ENCODE measurements around the gene CCDC102A.
"Not testable (repeated sequence)": the region's sequence is repeated elsewhere in the genome, so short reads cannot be mapped to it uniquely, and the experiment has no call there.

The CCDC102A gene

DNA sequence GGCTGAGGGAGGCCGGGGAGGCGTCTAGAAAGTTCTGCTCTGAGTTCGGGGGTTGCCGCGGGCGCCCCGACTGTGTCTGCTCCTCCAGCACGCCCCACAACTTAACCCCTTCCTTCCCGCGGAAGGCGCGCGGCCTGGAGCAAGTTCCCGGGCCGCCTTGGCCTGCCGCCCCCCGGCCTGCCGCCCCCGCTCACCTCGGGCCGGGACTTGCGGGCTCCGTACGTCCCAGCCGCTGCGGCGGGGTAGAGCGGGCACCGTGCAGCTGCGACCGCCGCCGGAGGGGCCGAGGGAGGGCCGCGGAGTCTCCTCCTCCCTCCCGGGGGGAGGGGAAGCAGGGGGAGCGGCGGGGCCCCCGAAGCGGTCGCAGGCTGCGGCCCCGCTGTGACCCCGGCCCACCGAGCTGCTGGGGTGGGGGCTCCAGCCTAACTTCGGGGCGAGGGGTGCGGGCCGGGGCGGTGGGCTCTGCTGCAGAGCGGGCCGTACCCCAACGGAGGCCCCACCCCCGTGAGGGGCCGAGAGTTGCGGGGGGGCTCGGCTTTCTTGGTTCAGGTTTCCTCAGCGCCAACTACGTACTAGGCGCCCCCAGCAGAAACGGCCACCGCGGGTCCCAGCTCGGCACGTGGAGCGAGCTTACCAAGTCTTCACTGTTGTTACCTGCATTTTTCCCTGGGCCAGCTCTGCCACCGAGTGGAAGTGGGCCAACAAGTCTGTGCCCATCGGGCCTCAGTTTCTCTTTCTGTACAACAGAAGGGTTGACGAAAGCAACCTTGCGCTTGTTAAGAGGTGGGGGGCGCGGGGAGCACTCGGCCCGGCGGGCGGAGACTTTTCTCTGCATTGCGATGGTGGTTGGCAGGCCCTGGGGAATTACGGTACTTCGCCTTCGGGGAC is at the start of gene CCDC102A:
TSS of gene CCDC102A (minus strand) at position 266 of the 888 bp plus-strand sequence. CDS start 7,394 bp downstream, outside the sequence.
- DNase-seq, result peak; percentile 67

DNA sequence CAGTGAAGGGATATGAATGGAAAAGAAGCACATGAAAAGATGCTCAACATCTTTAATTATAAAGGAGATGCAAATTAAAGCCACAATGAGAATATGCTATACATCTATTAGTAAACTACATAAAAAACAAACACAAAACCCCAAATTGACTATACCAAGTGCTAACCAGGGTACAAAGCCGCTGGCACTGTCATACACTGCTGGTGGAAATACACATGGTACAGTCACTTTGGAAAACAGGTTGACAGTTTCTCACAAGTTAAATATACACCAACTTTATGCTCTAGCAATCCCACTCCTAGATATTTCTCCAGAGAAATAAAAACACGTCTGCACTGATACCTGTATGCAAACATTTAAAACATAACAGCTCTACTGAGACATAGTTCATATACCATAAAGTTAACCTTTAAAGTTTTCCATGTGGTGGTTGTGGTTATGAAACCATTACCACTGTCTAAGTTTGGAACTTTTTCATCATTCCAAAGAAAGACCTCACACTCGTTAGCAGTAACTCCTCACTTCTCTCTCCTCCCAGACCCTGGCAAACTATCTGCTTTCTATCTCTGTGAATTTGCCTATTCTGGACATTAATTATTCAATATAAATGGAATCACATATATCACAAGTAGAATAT is 48.8 kb upstream of the CCDC102A start:
- no peak for DNase-seq

DNA sequence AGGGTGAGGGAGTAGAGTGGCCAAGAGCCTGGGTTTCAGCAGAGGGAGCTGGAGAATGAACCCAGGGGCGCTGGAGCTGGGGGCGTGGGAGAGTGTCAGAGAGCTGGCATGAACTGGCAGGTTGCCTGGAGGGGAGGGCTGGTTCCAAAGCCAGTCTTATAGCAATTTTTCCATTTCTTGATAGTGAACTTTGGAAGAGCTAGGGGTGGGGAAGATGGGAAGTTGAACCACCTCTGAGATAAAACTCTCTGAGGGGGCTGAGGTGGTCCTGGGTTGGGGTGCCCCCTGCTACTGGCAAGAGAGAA is 42.9 kb upstream of the CCDC102A start:
- DNase-seq, result no peak

GRCh38 chr16:57578521-57579360 is 42.4 kb upstream of the CCDC102A start:
- DNase-seq, result no peak

- DNase-seq, result no peak
These were observed 41.4 kb upstream of the CCDC102A start for GRCh38 chr16:57577691-57578224.

GRCh38 chr16:57577214-57577613 is 40.8 kb upstream of the CCDC102A start:
- DNase-seq, result no peak

DNA sequence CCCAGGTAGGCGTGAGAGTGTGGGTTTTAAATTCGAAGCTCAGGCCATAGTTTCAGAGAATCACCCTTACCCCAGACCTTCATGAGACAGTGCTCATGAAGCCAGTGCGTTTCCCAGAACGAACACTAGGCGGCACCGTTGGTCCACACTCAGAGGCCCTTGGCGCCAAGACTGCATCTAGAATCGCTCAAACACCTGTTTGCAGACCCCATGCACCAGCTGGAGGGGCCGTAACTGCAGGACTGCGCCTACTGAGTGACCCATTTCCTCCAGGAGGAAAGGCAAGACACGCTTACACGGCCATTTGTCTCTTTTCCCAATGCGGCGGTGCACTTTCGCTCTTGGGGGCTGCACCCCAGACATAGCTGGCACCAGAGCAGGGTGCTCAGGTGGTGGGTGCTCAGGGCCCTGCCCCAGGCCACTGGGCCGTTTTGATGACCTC is 40.1 kb upstream of the CCDC102A start:
- DNase-seq, result peak; percentile 88

DNA sequence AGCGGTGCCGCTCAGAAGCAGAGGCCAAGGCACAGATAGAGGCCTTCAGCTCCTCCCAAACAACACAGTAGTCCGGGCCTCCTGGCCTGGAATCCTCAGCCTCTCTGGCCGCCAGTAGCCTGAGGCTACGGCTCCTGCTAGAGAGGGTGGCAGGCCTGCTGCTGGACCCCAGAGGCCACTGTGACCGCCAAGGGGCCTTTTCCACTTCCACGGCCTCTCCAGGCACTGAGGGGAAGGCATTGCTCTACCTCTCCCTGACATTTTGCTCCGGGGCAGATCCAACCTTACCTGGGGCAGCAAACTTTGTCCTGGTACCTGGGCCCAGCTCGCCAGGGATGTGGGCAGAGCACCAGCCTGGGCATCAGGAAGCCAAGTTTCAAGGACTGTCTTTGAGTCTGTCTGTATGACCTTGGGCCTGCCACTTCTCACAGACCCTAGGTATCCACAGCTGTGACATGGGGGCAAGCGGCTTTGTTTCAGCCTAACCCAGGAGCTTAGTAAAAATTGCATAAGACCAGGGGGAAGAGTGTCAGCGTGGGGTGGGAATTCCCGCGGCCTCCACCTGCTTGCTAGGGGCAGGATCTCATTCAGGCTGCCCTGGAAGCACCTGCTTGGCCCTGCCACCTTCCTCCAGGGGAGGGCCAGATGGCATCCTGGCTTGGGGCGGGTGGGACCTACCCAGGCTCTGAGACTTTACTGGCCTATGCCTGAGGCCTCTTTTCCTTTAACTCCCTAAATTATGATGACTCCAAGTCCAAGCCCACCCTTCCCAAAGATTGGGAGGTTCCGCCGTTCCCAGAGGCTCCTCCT is 39.3 kb upstream of the CCDC102A start:
- DNase-seq, result no peak

DNA sequence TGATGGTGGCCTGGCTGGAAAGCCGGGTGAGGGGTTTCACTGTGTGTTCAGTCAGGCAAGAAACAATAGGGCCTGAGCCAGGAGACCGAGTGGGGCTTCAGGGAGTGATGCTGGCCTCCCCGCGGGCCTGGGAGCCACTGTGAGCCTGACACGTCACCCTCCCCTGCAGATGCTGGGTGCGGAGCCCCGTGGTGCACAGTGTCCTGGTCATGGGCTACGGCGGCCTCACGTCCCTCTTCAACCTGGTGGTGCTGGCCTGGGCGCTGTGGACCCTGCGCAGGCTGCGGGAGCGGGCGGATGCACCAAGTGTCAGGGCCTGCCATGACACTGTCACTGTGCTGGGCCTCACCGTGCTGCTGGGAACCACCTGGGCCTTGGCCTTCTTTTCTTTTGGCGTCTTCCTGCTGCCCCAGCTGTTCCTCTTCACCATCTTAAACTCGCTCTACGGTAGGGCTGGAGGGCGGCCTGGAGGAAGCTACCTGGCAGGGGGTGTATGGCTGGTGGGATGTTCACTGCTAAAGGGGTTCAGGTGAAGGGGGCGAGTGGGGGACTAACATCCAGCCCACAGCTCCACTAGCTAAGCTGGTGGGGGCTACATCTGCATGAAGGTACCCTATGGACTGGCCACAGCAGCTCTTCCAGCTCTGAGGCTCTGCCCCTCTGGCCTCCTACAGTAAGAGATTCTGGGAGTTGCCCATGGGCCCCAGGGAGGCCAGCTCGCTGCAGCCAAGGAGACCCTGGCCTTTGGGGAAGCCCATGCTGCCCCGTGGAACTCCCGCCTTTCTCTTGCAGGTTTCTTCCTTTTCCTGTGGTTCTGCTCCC is 38.5 kb upstream of the CCDC102A start:
- DNase-seq, result no peak

GRCh38 chr16:57574086-57574485 is 37.7 kb upstream of the CCDC102A start:
- DNase-seq, result no peak

DNA sequence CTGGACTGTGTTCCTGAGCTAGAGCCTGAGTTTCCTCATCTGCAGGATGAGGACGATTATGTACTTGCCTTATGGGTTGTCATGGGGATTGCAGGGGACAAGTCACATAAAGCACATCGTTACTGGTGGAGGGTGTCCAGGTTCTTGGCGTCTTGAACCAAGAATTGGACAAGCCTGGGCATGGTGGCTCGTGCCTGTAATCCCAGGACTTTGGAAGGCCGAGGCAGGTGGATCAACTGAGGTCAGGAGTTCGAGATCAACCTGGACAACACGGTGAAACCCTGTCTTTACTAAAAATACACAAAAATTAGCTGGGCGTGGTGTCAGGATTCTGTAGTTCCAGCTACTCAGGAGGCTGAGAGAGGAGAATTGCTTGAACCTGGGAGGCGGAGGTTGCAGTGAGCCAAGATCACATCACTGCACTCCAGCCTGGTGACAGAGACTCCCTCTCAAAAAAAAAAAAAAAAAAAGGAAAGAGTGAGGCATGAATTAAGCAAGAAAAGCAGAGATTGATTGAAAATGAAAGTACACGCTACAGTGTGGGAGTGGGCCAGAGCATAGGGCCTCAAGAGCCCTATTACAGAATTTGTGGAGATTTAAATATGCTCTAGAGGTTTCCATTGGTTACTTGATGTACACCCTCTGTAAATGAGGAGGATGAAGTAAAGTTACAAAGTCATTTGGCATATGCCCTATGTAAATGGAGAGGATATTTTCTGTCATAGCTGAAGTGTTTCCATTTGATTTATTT is 36.8 kb upstream of the CCDC102A start:
- no peak for DNase-seq

GRCh38 chr16:57571098-57571497 is 34.7 kb upstream of the CCDC102A start:
- no peak for DNase-seq

- DNase-seq, result no peak
These were observed 34.1 kb upstream of the CCDC102A start for GRCh38 chr16:57570301-57571070.

DNA sequence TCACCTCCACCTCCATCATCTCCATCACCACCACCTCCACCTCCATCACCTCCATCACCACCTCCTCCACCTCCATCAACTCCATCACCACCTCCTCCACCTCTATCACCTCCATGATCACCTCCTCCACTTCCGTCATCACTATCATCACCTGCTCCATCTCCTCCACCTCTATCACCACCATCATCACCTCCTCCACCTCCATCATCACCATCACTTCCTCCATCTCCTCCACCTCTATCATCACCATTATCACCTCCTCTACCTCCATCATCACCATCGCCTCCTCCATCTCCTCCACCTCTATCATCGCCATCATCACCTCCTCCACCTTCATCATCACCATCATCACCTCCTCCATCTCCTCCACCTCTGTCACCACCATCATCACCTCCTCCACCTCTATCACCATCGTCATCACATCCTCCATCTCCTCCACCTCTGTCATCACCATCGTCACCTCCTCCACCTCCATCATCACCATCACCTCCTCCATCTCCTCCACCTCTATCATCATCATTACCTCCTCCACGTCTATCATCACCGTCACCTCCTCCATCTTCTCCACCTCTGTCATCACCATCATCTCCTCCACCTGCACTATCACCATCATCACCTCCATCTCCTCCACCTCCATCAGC is 33.1 kb upstream of the CCDC102A start:
- DNase-seq, result no peak

- DNase-seq, result not testable (repeated sequence)
These were observed 32.4 kb upstream of the CCDC102A start for GRCh38 chr16:57568772-57569171.

GRCh38 chr16:57568173-57568678 is 31.9 kb upstream of the CCDC102A start:
- no peak for DNase-seq

- no peak for DNase-seq
These were observed 31.3 kb upstream of the CCDC102A start for GRCh38 chr16:57567691-57568090.

DNA sequence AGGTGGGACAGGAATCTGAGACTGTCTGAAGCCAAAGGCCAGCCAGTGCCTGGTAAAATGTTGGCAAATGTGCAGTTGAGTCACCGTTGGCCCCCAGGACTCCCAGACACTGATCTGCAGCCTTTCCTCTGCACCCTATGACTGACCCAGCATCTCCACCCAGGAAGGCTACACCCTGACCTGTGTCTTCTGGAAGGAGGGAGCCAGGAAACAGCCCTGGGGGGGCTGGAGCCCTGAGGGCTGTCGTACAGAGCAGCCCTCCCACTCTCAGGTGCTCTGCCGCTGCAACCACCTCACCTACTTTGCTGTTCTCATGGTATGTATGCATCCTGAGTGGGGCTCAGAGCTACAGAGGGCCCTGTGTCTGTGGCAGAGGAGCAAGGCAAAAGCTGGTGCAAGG is 30.1 kb upstream of the CCDC102A start:
- DNase-seq, result no peak

- DNase-seq, result no peak
These were observed 29.1 kb upstream of the CCDC102A start for GRCh38 chr16:57565461-57565860.

Measured in stimulated activated CD4-positive, alpha-beta T cell treated with anti-CD3 and anti-CD28 coated beads, Interleukin-15, amount 100 ng/mL, for 24 hours (primary cell).